HCT116 (cell line): ENCODE data around the gene ACSL5.

Experiments used
- CTCF ChIP-seq, 3 experiments: fragments of 200-600 bp in 1 of 3; sonication (generic) in 1 of 3; IDR thresholded peaks in 2 of 3; conservative IDR thresholded peaks in 1 of 3; 2 replicates each; pipeline ENCODE4 v1.5.1; 2012 to 2017; ENCODE audit warnings: low read depth in 2 of 3, low read length in 2 of 3, antibody characterized with exemption in 1 of 3, borderline replicate concordance in 1 of 3, control low read depth in 1 of 3, mild to moderate bottlenecking in 1 of 3, mixed read lengths in 1 of 3, mixed run types in 1 of 3, moderate library complexity in 1 of 3; ENCODE audit not compliant: insufficient read depth in 1 of 3
- POLR2A ChIP-seq: IDR thresholded peaks from 2 replicates; pipeline ENCODE4 v1.7.0; 2011; ENCODE audit warnings: borderline replicate concordance; ENCODE audit not compliant: insufficient read depth, insufficient read length; ENCODE audit errors: extremely low read depth
- TF ChIP-seq, protein P1 (sequence below): IDR thresholded peaks from 2 replicates; pipeline ENCODE4 v1.6.1; 2012

DNA sequence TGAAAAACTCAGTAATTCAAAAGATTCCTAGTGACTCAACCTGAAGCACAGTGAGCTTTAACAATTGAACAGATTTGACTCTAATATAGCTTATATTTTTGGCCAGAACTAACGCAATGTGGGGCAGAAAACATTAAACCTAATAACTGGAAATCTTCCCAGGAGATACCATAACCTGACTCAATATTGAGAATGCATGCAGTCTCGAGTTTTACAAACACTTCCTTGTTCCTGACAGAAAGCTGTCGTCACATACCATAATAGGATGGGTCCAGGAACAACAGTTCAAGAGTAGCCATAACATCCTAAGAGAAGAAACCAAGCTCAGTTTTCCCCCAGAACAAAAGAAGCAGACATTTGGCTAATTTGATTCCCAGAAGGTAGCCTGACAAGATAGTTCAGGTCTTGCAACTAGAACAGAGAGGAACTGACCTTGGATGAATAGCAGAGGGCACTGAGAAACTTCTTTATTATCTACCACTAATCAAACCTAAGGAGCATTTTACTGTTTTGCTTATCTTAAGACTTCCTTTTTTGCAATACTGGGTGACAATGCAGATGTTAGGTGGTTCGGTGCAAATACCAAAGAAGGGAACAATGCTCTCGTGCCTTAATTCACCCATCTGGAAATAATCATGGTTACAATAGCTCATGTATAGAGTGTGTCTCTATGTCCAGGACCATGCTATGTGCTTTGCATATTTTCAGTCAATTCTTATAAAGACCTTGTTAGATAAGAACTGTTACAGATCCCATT lies 38.6 kb upstream of the ACSL5 start:
- no peak for TF ChIP-seq CTCF (IDR thresholded peaks at IDR 0.05 in 2 of 3, conservative IDR thresholded peaks at IDR 0.05 in 1 of 3; ENCODE audit: borderline replicate concordance in 1 of 3, insufficient read depth in 1 of 3, low read depth in 2 of 3, low read length in 2 of 3)
- TF ChIP-seq, protein P1, sequence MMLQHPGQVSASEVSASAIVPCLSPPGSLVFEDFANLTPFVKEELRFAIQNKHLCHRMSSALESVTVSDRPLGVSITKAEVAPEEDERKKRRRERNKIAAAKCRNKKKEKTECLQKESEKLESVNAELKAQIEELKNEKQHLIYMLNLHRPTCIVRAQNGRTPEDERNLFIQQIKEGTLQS, result no peak
- no peak for TF ChIP-seq POLR2A
